Activated CD8-positive, alpha-beta T cell treated with anti-CD3 and anti-CD28 coated beads for 36 hours (primary cell): ENCODE measurements around the gene WHRN. TPM values are rescaled to one million over a fixed set of nuclear protein-coding genes. Genes with fewer than 3 reads are reported as not detected.

ENCODE experiments used
- ATAC-seq: fragments of 200-7000 bp; cut with Tn5 transposase; one replicate; pipeline ENCODE4 v1.10.0; 2021; ENCODE audit warnings: mild to moderate bottlenecking, moderate library complexity
- CTCF ChIA-PET: fragments of 350-600 bp; sonication (Branson Sonifier 250); formaldehyde crosslinking; loops from one replicate; lab custom pipeline; 2021; ENCODE audit warnings: antibody characterized with exemption; lab: Charles Lee
- POLR2A ChIA-PET: fragments of 350-600 bp; sonication (Branson Sonifier 250); formaldehyde crosslinking; loops from one replicate; lab custom pipeline; 2021; ENCODE audit warnings: antibody characterized with exemption; lab: Charles Lee
- DNase-seq: peaks from one replicate; pipeline ENCODE4 v3.0.0-alpha.2; 2020
- H3K27ac Mint-ChIP-seq: one replicate; pipeline ENCODE4 v1.8.0; 2021; ENCODE audit warnings: mild to moderate bottlenecking, mixed read lengths
- H3K27me3 Mint-ChIP-seq: one replicate; pipeline ENCODE4 v1.8.0; 2021; ENCODE audit warnings: mixed read lengths
- H3K36me3 Mint-ChIP-seq: one replicate; pipeline ENCODE4 v1.8.0; 2021; ENCODE audit warnings: low read depth, mixed read lengths
- H3K4me1 Mint-ChIP-seq: one replicate; pipeline ENCODE4 v1.8.0; 2021; ENCODE audit warnings: low read depth, mixed read lengths
- H3K4me3 Mint-ChIP-seq: one replicate; pipeline ENCODE4 v1.8.0; 2021; ENCODE audit warnings: mild to moderate bottlenecking, moderate library complexity, mixed read lengths
- H3K9me3 Mint-ChIP-seq: one replicate; pipeline ENCODE4 v1.8.0; 2021; ENCODE audit warnings: mixed read lengths
- intact Hi-C: fragments of 100-400 bp; cut with micrococcal nuclease; formaldehyde crosslinking; loops from one replicate; pipeline ENCODE4 v1.10.0; 2022
- total RNA-seq, 2 experiments: library from RNA; stranded (reverse); gene quantifications; one replicate each; pipeline ENCODE4 v1.2.3, GENCODE V29; 2021
- TF ChIP-seq, protein P1 (sequence below): fragments of 200-600 bp; IDR thresholded peaks from one replicate; pipeline ENCODE4 v1.8.0; 2022; ENCODE audit warnings: antibody characterized with exemption, mild to moderate bottlenecking

The WHRN gene
- total RNA-seq, 2 experiments from 2014 or later: 12.6 to 14.9 TPM

DNA sequence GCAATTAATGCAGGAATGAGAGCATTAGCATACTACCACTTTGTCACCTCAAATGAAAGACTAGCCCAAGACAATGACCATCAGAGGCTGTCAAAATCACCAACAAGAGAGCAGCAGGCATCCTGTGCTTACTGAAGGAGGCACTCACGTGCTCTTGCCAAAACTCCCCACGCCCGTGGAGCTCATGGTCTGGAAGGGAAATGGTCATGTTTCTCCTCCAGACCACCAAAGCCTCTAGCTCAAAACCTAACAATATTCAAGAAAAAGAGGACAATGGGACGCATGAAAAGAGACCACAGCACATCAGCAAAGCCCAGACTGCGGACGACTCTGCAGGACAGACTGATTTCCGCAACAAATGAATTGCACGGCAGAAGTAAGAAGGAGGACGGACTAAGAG is 130.3 kb downstream of the WHRN start:
- ATAC-seq: no peak
- H3K27ac Mint-ChIP-seq: peak overlapping the region; percentile 89

GRCh38 chr9:114373960-114374730 is 131.1 kb downstream of the WHRN start:
- ChIA-PET CTCF (interaction anchor here (4.2 kb wide), 1 partner anchor 12 kb away, joined by 72 read pairs; the partner anchor contains the start of gene AKNA), POLR2A (interaction anchor here (0.9 to 14.2 kb wide), 9 partner anchors 11 to 32 kb away, joined by 3 to 351 read pairs (median 4); partner anchors contain the start of gene AKNA)
- TF ChIP-seq, protein P1, sequence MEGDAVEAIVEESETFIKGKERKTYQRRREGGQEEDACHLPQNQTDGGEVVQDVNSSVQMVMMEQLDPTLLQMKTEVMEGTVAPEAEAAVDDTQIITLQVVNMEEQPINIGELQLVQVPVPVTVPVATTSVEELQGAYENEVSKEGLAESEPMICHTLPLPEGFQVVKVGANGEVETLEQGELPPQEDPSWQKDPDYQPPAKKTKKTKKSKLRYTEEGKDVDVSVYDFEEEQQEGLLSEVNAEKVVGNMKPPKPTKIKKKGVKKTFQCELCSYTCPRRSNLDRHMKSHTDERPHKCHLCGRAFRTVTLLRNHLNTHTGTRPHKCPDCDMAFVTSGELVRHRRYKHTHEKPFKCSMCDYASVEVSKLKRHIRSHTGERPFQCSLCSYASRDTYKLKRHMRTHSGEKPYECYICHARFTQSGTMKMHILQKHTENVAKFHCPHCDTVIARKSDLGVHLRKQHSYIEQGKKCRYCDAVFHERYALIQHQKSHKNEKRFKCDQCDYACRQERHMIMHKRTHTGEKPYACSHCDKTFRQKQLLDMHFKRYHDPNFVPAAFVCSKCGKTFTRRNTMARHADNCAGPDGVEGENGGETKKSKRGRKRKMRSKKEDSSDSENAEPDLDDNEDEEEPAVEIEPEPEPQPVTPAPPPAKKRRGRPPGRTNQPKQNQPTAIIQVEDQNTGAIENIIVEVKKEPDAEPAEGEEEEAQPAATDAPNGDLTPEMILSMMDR: no peak
- no peaks in the 10 kb centered on the region for H3K27me3 Mint-ChIP-seq
- DNase-seq (peak; percentile 60), ATAC-seq (peak; percentile 4)
- H3K4me1 Mint-ChIP-seq: peaks cover 93% of the 10 kb centered on the region
- intact Hi-C loops: loop anchor here (2.0 kb wide), 1 partner anchor 13 kb away; the partner anchor contains the start of gene AKNA
- peak overlapping the region; percentile 38 for H3K4me3 Mint-ChIP-seq
- peak overlapping the region; percentile 89 for H3K27ac Mint-ChIP-seq
- H3K9me3 Mint-ChIP-seq: no peaks in the 10 kb centered on the region
- H3K36me3 Mint-ChIP-seq: peaks cover 92% of the 10 kb centered on the region

More for the DNA sequence above, 130.3 kb downstream of the WHRN start:
- Mint-ChIP-seq H3K36me3 (peaks cover 92% of the 10 kb centered on the region), H3K4me1 (peaks cover 93% of the 10 kb centered on the region), H3K4me3 (peak overlapping the region; percentile 38), H3K9me3 (no peaks in the 10 kb centered on the region), H3K27me3 (no peaks in the 10 kb centered on the region)
- TF ChIP-seq, protein P1: no peak
- ChIA-PET POLR2A (interaction anchor here (1.0 to 14.2 kb wide), 3 partner anchors 12 to 21 kb away, joined by 4 to 351 read pairs (median 43); partner anchors contain the start of gene AKNA), CTCF (no interaction called here)
- no peak for DNase-seq
- intact Hi-C loops: no loop called here

DNA sequence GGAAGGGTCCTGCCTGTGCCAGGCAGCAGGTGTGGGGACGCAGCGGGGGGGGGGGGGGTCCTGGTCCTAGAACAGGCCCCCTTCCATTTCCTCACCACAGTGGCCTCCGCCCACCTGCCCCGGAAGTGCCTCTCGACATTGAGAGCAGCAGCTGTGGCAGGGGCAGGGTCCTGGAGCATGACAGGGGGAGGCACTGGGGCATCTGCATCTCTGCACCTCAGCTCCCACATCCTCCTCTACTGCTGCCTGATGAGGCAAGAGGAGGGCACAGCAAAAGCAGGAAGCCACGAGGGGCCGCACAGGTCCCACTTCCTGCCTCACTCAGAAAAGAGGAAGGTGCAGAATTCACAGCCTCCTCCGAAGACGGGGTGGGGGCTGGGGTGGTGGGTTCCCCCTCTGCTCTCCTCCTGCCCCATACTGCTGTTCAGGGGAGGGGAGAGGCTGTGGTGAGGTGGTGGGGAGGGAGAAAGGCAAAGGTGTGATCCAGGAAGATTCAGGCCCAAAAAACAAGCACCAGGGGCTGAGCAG is 132.3 kb downstream of the WHRN start:
- peaks cover 90% of the 10 kb centered on the region for H3K4me1 Mint-ChIP-seq
- POLR2A ChIA-PET: interaction anchor here (0.6 to 14.2 kb wide), 6 partner anchors 10 to 237 kb away, joined by 3 to 351 read pairs (median 4); partner anchors contain the start of gene AKNA
- no peaks in the 10 kb centered on the region for H3K27me3 Mint-ChIP-seq

DNA sequence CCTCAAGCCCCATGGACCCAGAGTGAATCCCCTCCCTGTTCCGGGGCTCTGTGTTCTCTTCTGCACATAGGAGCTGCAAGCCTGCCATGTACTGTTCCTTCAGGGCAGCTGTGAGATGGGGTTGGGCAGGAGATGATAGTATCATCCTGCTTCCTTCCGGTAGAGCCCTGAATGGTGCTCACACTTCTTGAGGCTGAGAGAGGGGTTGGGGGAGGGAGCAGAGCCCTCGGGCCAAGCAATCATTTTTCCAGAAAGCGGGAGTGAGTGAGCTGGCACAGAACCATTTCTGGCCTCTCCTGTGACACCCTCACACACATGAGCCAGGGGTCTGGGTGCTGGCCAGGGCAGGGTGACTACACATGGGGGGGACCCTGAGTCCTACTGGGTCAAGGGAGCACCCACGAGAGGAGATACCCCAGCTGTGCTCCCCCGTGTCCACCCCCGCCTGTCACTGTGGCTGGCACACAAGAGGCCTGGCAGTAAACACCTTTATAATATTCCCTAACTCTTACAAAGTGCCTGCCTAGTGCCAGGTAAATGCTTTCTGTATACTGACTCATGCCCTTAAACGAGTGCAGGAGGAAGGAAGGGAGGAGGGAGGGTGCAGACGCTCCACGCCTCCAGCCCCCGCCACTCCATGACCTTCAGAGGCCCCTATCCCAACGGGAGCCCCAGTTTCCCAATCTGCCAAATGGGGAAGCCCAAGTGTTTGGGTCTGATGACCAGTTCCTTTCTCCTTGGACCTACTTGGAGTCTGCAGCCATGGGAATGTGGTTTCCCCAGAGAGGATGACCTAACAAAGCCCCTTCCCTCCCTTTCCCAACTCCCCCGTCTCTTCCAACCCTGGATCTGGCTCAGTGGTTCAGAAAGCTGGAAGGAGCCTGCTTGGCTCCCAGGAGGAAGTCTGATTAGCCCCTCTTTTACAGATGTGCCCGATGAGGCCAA is 133.0 kb downstream of the WHRN start:
- Mint-ChIP-seq H3K27ac (peak overlapping the region; percentile 89), H3K27me3 (no peaks in the 10 kb centered on the region), H3K36me3 (peaks cover 90% of the 10 kb centered on the region), H3K4me3 (peak overlapping the region; percentile 72), H3K9me3 (no peaks in the 10 kb centered on the region), H3K4me1 (peaks cover 90% of the 10 kb centered on the region)
- CTCF ChIA-PET: interaction anchor here (1.4 to 4.2 kb wide), 2 partner anchors 14 to 23 kb away, joined by 3 to 72 read pairs; partner anchors contain the start of gene AKNA
- ATAC-seq: peak; percentile 47
- intact Hi-C loops: loop anchor here (2.0 kb wide), 1 partner anchor 15 kb away; the partner anchor contains the start of gene AKNA
- POLR2A ChIA-PET: interaction anchor here (0.6 to 14.2 kb wide), 6 partner anchors 9 to 238 kb away, joined by 3 to 351 read pairs (median 5); partner anchors contain the start of gene AKNA
- peak; percentile 65 for DNase-seq
- TF ChIP-seq, protein P1: no peak

More for the DNA sequence above, 132.3 kb downstream of the WHRN start:
- peaks cover 89% of the 10 kb centered on the region for H3K36me3 Mint-ChIP-seq
- H3K4me3 Mint-ChIP-seq: peak overlapping the region; percentile 72
- CTCF ChIA-PET: interaction anchor here (1.4 to 4.2 kb wide), 2 partner anchors 13 to 22 kb away, joined by 3 to 72 read pairs; partner anchors contain the start of gene AKNA
- intact Hi-C loops: loop anchor here (2.0 kb wide), 1 partner anchor 14 kb away; the partner anchor contains the start of gene AKNA
- TF ChIP-seq, protein P1: no peak
- H3K27ac Mint-ChIP-seq: peak overlapping the region; percentile 89
- peak; percentile 96 for DNase-seq
- no peaks in the 10 kb centered on the region for H3K9me3 Mint-ChIP-seq
- peak; percentile 84 for ATAC-seq
